ENCODE measurements around the gene VPREB3.

The VPREB3 gene

DNA sequence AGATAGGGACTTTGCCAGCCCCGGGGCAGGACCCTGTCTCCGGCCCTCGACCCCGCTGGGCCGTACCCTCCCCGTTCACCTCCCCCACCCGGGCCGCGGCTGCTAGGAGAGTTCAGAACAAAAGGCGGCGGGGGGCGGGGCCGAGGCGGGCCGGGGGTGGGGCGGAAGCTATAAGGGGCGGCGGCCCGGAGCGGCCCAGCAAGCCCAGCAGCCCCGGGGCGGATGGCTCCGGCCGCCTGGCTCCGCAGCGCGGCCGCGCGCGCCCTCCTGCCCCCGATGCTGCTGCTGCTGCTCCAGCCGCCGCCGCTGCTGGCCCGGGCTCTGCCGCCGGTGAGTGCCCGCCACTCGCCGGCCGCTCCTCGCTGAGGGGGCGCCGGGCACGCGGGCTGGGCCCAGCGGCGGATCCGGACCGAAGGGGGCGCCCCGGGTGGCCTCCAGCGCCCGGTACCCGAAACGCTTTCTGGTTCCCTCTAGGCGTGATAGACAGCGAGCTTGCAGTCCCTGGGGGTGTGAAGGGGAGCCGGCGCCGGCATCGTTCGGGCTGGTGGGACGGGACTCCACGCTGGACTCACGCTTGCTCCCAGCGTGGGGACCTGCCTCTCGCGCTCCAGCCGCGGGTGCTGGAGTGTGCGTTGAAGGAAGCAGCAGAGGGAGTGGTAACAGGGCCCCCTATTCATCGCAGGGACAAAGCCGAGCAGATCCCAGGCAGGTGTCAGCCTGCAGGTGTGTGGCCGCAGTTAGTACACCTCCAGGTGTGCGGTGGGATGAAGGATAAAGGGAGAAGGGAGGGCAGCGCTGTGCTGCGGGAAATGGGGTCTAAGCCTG lies 18.6 kb upstream of the VPREB3 start, which contains the start of gene MMP11:
Gene MMP11 (plus strand): TSS at position 201 of the 825 bp plus-strand sequence. CDS start 22 bp downstream, at position 223.
- DNase-seq (ENCODE audit: insufficient read length, low spot score), result peak; percentile 76
- no peak for FAIRE-seq
- TF ChIP-seq, protein P1, sequence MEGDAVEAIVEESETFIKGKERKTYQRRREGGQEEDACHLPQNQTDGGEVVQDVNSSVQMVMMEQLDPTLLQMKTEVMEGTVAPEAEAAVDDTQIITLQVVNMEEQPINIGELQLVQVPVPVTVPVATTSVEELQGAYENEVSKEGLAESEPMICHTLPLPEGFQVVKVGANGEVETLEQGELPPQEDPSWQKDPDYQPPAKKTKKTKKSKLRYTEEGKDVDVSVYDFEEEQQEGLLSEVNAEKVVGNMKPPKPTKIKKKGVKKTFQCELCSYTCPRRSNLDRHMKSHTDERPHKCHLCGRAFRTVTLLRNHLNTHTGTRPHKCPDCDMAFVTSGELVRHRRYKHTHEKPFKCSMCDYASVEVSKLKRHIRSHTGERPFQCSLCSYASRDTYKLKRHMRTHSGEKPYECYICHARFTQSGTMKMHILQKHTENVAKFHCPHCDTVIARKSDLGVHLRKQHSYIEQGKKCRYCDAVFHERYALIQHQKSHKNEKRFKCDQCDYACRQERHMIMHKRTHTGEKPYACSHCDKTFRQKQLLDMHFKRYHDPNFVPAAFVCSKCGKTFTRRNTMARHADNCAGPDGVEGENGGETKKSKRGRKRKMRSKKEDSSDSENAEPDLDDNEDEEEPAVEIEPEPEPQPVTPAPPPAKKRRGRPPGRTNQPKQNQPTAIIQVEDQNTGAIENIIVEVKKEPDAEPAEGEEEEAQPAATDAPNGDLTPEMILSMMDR (IDR thresholded peaks at IDR 0.05; ENCODE audit: insufficient read depth, missing control alignments), result no peak

DNA sequence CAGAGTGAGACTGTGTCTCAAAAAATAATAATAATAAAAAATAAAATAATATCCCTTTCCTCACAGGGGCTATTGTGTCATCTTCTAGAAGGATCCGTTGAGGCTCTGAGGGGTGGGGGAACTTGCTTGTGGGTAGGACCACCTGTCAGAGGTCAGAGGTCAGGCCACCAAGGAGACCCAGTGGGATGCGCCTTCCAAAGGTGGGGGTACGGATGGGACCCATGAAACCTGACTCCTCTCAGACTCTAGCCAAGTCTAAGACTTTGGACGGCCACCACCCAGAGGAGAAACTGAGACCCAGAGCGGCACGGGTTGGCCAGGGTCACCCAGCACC lies 18.1 kb upstream of the VPREB3 start:
- no peak for DNase-seq (ENCODE audit: insufficient read length, low spot score)
- TF ChIP-seq, protein P1 (IDR thresholded peaks at IDR 0.05; ENCODE audit: insufficient read depth, missing control alignments), result no peak
- no peak for FAIRE-seq

DNA sequence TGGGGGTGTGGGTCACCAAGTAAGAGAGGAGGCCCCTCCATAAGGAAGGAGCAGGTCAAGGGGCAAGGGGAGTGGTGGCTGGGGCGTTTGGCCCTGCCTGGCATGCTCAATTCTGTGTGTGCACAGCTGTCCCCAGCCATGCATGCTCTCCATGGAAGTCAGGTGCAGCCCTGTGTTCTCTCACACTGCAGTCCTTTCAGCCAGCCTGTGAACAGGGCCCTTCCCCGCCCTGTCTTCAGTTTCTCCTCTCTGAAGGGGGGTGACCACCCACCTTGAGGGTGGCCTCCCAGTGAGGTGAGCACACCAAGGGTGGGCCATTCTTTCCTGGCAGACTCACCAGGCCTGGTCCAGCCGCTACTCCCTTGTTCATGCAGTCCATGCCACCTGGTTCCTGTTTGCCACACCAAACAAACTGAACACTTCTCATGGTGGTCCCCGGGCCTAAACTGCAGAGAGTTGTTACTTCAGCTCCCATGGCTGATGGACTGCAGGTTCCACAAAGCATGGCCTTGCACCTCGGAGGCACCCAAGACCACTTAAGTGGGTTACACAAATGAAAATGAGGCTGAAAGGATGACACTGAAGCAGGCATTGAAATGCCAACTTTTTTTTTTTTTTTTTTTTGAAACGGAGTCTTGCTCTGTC lies 15.2 kb upstream of the VPREB3 start:
- TF ChIP-seq, protein P1 (IDR thresholded peaks at IDR 0.05; ENCODE audit: insufficient read depth, missing control alignments), result no peak
- DNase-seq (ENCODE audit: insufficient read length, low spot score) (no peak), FAIRE-seq (no peak)

DNA sequence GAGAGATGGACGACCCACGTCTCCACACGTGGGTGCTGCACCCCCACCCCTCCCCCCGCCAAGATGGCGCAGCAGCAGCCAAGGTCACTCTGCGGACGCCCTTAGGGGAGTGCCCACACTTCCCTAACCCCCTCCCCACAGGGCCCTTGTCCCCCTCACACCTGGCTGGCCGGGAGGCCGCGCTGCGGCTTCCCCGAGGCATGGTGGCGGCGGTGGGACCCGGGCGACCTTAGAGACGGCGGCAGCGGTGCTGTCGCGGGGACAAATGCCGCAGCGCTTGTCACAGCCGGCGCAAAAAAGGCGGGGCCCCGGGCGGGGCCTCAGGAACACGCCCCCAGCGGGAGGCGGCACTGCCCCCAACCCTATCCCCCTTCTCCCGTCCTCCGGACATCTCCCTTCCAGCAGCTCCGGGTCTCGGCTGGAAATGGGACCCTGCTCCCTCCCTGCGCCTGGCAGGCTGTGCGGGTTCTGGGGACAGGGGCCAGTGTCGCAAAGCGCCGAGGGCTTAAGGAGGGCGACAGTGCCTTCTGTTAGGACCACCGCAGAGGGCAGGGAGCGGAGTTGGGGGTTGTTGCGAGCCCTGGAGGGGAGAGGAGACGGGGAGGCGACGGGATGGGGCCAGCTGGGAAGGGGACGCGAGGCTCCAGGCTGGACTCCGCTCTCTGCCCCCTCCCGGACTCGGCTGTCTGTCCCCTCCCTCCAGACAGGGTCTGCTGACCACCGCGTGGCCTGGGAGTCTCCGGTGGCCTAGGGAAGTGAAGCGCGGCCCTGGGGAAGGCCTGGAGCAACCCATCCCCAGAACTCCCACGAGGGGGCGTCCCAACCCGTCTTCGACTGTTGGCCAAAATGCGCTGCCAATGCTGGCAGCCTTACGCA lies 13.7 kb upstream of the VPREB3 start, which contains the start of gene CHCHD10:
Gene CHCHD10 (minus strand): TSS at position 300 of the 876 bp plus-strand sequence. CDS start 98 bp downstream, at position 202.
- TF ChIP-seq, protein P1 (IDR thresholded peaks at IDR 0.05; ENCODE audit: insufficient read depth, missing control alignments), result peak; percentile 60
- FAIRE-seq (no peak), DNase-seq (ENCODE audit: insufficient read length, low spot score) (peak; percentile 95)

DNA sequence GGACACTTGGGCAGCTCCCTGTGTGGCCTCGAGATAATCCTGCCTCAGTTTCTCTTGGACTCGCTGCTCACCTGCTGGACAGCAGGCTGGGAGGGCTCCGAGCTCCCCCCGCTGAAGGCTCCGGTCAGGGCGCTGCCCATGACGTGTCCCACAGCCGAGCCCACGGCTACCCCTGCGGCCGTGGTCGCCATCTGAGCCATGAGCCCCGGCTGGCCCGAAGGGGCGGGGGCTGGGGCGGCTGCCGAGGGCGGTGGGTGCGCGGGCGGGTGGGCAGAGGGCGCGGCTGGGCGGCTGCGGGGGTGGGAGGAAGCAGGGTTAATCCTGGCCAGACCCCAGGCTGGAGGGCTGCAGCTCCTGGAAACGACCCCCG lies 13.1 kb upstream of the VPREB3 start:
- no peak for DNase-seq (ENCODE audit: insufficient read length, low spot score)
- TF ChIP-seq, protein P1 (IDR thresholded peaks at IDR 0.05; ENCODE audit: insufficient read depth, missing control alignments), result no peak
- no peak for FAIRE-seq

DNA sequence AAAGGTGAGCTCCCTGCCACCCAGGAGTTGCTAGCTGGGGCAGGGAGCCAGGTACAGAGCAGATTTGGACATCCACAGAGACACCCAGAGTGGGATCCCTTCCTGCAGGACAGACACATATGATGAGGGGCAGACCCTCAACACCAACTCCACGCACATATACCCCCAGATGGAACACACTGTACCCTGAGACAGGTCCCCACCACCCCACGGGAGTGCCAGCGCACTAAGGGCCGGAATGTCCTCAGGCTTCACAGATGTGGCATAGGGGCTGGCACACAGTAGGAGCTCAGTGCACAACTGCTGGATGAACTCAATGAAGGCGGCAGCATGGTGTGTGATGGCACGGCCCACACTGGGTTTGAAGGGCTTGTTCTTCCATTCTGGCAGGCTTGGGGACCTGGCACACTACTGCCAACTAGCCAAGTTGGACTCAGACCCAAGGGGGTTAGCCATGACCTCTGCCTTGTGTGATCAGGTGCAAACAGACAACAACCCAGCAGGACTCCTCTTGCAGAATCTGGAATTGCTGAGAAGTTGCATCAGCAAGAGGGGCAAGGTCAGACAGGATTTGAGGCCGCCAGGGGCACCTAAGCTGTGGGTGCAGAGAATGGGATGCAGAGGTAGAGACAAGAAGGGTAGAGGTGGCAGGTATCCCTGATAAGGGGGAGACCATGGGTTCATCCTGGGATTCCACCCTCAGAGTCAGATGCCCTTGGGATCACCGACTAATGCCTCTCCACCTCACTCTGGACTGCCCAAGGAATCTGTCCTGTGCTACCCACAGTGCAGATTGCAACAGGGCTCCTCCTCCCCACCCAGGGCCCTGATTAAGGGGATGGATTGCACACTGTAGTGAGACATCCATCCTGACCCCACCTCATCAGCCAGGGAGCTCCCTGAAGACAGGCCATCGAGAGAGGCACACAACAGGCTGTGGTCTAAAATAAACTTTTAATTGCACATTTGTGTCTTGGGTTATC lies 11.0 kb upstream of the VPREB3 start:
- TF ChIP-seq, protein P1 (IDR thresholded peaks at IDR 0.05; ENCODE audit: insufficient read depth, missing control alignments), result no peak
- no peak for FAIRE-seq
- no peak for DNase-seq (ENCODE audit: insufficient read length, low spot score)
